ENCODE data around the gene REEP1.
A peak's percentile ranks its signal among the peaks of the same experiment; 100 is the strongest.

Gene REEP1

DNA sequence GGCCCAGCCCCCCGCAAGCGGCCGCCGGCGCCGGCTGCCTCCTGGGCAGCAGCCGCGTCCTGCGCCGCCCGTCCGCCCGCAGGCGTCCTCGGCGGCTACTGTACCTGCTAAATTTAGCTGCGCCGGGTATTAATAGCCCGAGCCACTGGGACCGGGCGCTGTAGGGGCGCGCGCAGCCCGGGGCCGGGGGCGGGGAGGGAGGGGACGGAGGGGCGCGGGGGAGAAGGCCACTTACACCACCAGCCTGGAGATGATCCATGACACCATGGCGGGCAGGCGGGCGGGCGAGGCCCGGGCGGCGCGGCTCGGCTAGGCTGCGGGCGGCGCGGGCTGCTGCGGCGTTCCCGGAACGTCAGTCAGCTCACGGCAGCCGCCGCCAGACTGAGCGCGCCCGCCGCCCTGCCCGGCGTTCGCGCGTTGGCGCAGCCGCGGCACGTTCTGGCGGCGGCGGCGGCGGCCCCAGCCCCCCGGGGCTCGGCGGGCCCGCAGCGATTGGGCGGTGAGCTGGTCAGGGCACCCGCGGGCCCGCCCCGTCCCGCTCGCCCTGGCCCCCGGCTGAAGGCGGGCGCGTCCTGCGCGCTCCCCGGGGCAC, at the start of gene REEP1:
Gene REEP1, minus strand, starts transcription at position 383 of the 592 bp plus-strand sequence. Its CDS starts 116 bp downstream, at position 267.
- TF ChIP-seq, protein P1, sequence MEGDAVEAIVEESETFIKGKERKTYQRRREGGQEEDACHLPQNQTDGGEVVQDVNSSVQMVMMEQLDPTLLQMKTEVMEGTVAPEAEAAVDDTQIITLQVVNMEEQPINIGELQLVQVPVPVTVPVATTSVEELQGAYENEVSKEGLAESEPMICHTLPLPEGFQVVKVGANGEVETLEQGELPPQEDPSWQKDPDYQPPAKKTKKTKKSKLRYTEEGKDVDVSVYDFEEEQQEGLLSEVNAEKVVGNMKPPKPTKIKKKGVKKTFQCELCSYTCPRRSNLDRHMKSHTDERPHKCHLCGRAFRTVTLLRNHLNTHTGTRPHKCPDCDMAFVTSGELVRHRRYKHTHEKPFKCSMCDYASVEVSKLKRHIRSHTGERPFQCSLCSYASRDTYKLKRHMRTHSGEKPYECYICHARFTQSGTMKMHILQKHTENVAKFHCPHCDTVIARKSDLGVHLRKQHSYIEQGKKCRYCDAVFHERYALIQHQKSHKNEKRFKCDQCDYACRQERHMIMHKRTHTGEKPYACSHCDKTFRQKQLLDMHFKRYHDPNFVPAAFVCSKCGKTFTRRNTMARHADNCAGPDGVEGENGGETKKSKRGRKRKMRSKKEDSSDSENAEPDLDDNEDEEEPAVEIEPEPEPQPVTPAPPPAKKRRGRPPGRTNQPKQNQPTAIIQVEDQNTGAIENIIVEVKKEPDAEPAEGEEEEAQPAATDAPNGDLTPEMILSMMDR (IDR thresholded peaks at IDR 0.05; ENCODE audit: low read depth, low read length): no peak
- DNase-seq (ENCODE audit: low read depth, low spot score): no peak
- no peak within 1 kb of the TSS for H3K4me3 ChIP-seq (ENCODE audit: low read depth, low read length)
- in situ Hi-C loops (cut with HindIII; ENCODE audit: low sequenced_read_pairs): no loop called here

GRCh38 chr2:86383844-86384243, 46.4 kb upstream of the REEP1 start:
- DNase-seq (ENCODE audit: low read depth, low spot score): peak; percentile 44
- TF ChIP-seq, protein P1 (IDR thresholded peaks at IDR 0.05; ENCODE audit: low read depth, low read length): no peak
- no peak overlapping the region for H3K4me3 ChIP-seq (ENCODE audit: low read depth, low read length)
- in situ Hi-C loops (cut with HindIII; ENCODE audit: low sequenced_read_pairs): no loop called here

DNA sequence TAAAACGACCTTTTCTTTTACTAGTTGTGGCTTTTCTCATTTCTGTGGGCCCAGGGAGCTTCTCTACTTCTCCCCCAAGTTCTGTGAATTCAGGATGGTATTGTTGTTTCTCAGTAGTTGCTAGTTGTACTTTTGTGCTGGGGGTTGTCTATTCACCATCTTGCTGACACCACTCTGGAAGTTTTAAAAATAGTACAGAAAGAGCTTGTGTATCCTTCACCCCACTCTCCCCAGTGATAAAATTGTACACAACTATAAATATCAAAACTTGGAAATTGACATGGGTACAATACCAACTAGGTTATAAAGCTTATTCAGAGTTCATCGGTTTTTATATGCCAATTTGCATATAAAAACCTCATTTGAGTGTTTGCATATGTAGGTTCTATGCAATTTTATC, 45.3 kb upstream of the REEP1 start:
- no peak for DNase-seq (ENCODE audit: low read depth, low spot score)
- H3K4me3 ChIP-seq (ENCODE audit: low read depth, low read length): no peak overlapping the region
- in situ Hi-C loops (cut with HindIII; ENCODE audit: low sequenced_read_pairs): no loop called here
- TF ChIP-seq, protein P1 (IDR thresholded peaks at IDR 0.05; ENCODE audit: low read depth, low read length): no peak

DNA sequence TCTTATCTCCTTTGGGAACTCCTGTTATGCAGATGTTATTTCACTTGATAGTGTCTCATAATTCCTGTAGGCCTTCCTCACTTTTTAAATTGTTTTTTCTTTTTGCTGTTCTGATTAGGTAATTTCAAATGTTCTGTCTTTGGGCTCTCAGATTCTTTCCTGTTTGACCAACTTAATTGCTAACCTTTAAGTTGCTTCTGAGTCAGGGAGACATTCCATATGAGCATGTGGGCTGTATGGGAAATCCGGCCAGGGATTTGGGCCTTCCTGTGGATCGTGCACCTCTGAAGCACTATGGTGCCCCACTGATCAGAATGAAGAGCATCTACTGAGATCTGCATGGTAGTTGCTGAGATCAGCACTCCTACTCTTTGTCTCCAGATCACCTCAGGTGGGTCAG, 44.7 kb upstream of the REEP1 start:
- no peak overlapping the region for H3K4me3 ChIP-seq (ENCODE audit: low read depth, low read length)
- TF ChIP-seq, protein P1 (IDR thresholded peaks at IDR 0.05; ENCODE audit: low read depth, low read length): no peak
- no peak for DNase-seq (ENCODE audit: low read depth, low spot score)
- in situ Hi-C loops (cut with HindIII; ENCODE audit: low sequenced_read_pairs): no loop called here

DNA sequence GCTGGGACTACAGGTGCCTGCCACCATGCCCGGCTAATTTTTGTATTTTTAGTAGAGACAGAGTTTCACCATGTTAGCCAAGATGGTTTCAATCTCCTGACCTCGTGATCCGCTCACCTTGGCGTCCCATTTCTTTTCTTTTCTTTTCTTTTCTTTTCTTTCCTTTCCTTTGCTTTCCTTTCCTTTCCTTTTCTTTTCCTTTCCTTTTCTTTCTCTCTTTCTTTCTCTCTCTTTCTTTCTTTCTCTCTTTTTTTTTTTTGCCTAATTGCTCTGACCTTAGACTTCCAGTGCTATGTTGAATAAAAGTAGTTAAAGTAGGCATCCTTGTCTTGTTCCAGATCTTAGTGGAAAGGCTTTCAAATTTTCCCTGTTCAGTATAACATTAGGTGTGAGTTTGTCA, 41.0 kb upstream of the REEP1 start:
- TF ChIP-seq, protein P1 (IDR thresholded peaks at IDR 0.05; ENCODE audit: low read depth, low read length): no peak
- in situ Hi-C loops (cut with HindIII; ENCODE audit: low sequenced_read_pairs): no loop called here
- H3K4me3 ChIP-seq (ENCODE audit: low read depth, low read length): no peak overlapping the region
- no peak for DNase-seq (ENCODE audit: low read depth, low spot score)

GRCh38 chr2:86375623-86376022, 38.2 kb upstream of the REEP1 start:
- TF ChIP-seq, protein P1 (IDR thresholded peaks at IDR 0.05; ENCODE audit: low read depth, low read length): no peak

More at GRCh38 chr2:86375623-86376022, 38.2 kb upstream of the REEP1 start:
- in situ Hi-C loops (cut with HindIII; ENCODE audit: low sequenced_read_pairs): no loop called here
- no peak for DNase-seq (ENCODE audit: low read depth, low spot score)
- H3K4me3 ChIP-seq (ENCODE audit: low read depth, low read length): no peak overlapping the region
